Stimulated activated memory B cell treated with anti-CD40 and anti-IgM and Interleukin-4, amounts not matched to agents 10 μg/mL and 1 μg/mL and 100 μg/mL, for 72 hours (primary cell): ENCODE measurements around the gene SDK1.
"Not testable (repeated sequence)": the region's sequence is repeated elsewhere in the genome, so short reads cannot be mapped to it uniquely, and the experiment has no call there.

Experiments used
- ATAC-seq: fragments of 150-1000 bp; cut with Tn5 transposase; 2 replicates; pipeline ENCODE4 v1.10.0; 2021
- H3K27ac Mint-ChIP-seq: one replicate; pipeline ENCODE4 v1.8.0; 2022; ENCODE audit warnings: mild to moderate bottlenecking, mixed read lengths
- H3K27me3 Mint-ChIP-seq: one replicate; pipeline ENCODE4 v1.8.0; 2022; ENCODE audit warnings: mixed read lengths
- H3K36me3 Mint-ChIP-seq: one replicate; pipeline ENCODE4 v1.8.0; 2022; ENCODE audit warnings: mixed read lengths
- H3K4me1 Mint-ChIP-seq: one replicate; pipeline ENCODE4 v1.8.0; 2022; ENCODE audit warnings: mixed read lengths
- H3K4me3 Mint-ChIP-seq: one replicate; pipeline ENCODE4 v1.8.0; 2022; ENCODE audit warnings: mild to moderate bottlenecking, moderate library complexity, mixed read lengths
- H3K9me3 Mint-ChIP-seq: one replicate; pipeline ENCODE4 v1.8.0; 2022; ENCODE audit warnings: mixed read lengths

Gene SDK1

GRCh38 chr7:4236873-4237272, 935.8 kb downstream of the SDK1 start:
- H3K4me1 Mint-ChIP-seq, H3K27me3 Mint-ChIP-seq, H3K9me3 Mint-ChIP-seq, ATAC-seq, H3K4me3 Mint-ChIP-seq, H3K36me3 Mint-ChIP-seq, H3K27ac Mint-ChIP-seq: not testable (repeated sequence)

GRCh38 chr7:4237296-4238235, 936.5 kb downstream of the SDK1 start:
- peaks cover 9% of the 10 kb centered on the region for H3K4me1 Mint-ChIP-seq
- H3K9me3 Mint-ChIP-seq, result no peaks in the 10 kb centered on the region
- no peaks in the 10 kb centered on the region for H3K36me3 Mint-ChIP-seq
- no peak overlapping the region for H3K4me3 Mint-ChIP-seq
- ATAC-seq, result no peak
- H3K27me3 Mint-ChIP-seq, result peaks cover 9% of the 10 kb centered on the region
- no peak overlapping the region for H3K27ac Mint-ChIP-seq

- Mint-ChIP-seq H3K4me3 (no peak overlapping the region), H3K27ac (no peak overlapping the region), H3K27me3 (peaks cover 9% of the 10 kb centered on the region), H3K36me3 (no peaks in the 10 kb centered on the region), H3K4me1 (peaks cover 9% of the 10 kb centered on the region), H3K9me3 (no peaks in the 10 kb centered on the region)
- ATAC-seq, result no peak
Observed at GRCh38 chr7:4238861-4239260, 937.8 kb downstream of the SDK1 start.

- ATAC-seq, result no peak
Observed at GRCh38 chr7:4240042-4240441, 939.0 kb downstream of the SDK1 start.

GRCh38 chr7:4240520-4241303, 939.7 kb downstream of the SDK1 start:
- Mint-ChIP-seq H3K27me3 (peaks cover 9% of the 10 kb centered on the region), H3K4me1 (peaks cover 9% of the 10 kb centered on the region), H3K9me3 (no peaks in the 10 kb centered on the region), H3K36me3 (no peaks in the 10 kb centered on the region), H3K27ac (no peak overlapping the region), H3K4me3 (no peak overlapping the region)
- no peak for ATAC-seq

More at GRCh38 chr7:4240042-4240441, 939.0 kb downstream of the SDK1 start:
- Mint-ChIP-seq H3K27me3 (peaks cover 9% of the 10 kb centered on the region), H3K36me3 (no peaks in the 10 kb centered on the region), H3K9me3 (no peaks in the 10 kb centered on the region), H3K4me3 (no peak overlapping the region), H3K27ac (no peak overlapping the region), H3K4me1 (peaks cover 9% of the 10 kb centered on the region)

GRCh38 chr7:4241304-4241612, 940.2 kb downstream of the SDK1 start:
- Mint-ChIP-seq H3K4me1 (peaks cover 9% of the 10 kb centered on the region), H3K36me3 (no peaks in the 10 kb centered on the region), H3K9me3 (no peaks in the 10 kb centered on the region), H3K4me3 (no peak overlapping the region), H3K27me3 (peaks cover 9% of the 10 kb centered on the region), H3K27ac (no peak overlapping the region)
- ATAC-seq, result no peak

- Mint-ChIP-seq H3K27ac (no peak overlapping the region), H3K9me3 (no peaks in the 10 kb centered on the region), H3K36me3 (no peaks in the 10 kb centered on the region), H3K27me3 (peaks cover 9% of the 10 kb centered on the region), H3K4me1 (peaks cover 9% of the 10 kb centered on the region), H3K4me3 (no peak overlapping the region)
- ATAC-seq, result no peak
Observed at GRCh38 chr7:4241791-4242190, 940.7 kb downstream of the SDK1 start.

GRCh38 chr7:4242706-4243105, 941.7 kb downstream of the SDK1 start:
- Mint-ChIP-seq H3K27me3 (peaks cover 9% of the 10 kb centered on the region), H3K27ac (no peak overlapping the region), H3K4me1 (peaks cover 9% of the 10 kb centered on the region), H3K36me3 (no peaks in the 10 kb centered on the region), H3K9me3 (no peaks in the 10 kb centered on the region), H3K4me3 (no peak overlapping the region)
- ATAC-seq, result no peak

GRCh38 chr7:4244041-4244440, 943.0 kb downstream of the SDK1 start:
- Mint-ChIP-seq H3K27me3 (peaks cover 9% of the 10 kb centered on the region), H3K4me3 (no peak overlapping the region), H3K36me3 (no peaks in the 10 kb centered on the region), H3K4me1 (peaks cover 9% of the 10 kb centered on the region), H3K27ac (no peak overlapping the region), H3K9me3 (peaks cover 9% of the 10 kb centered on the region)
- ATAC-seq, result no peak

- H3K27ac Mint-ChIP-seq, result no peak overlapping the region
- no peak overlapping the region for H3K4me3 Mint-ChIP-seq
- ATAC-seq, result no peak
Observed at GRCh38 chr7:4244635-4245034, 943.6 kb downstream of the SDK1 start.

GRCh38 chr7:4245135-4245865, 944.2 kb downstream of the SDK1 start:
- Mint-ChIP-seq H3K9me3 (peaks cover 9% of the 10 kb centered on the region), H3K27ac (no peak overlapping the region), H3K4me3 (no peak overlapping the region), H3K27me3 (peaks cover 7% of the 10 kb centered on the region), H3K4me1 (peaks cover 7% of the 10 kb centered on the region), H3K36me3 (no peaks in the 10 kb centered on the region)
- no peak for ATAC-seq

More at GRCh38 chr7:4244635-4245034, 943.6 kb downstream of the SDK1 start:
- Mint-ChIP-seq H3K36me3 (no peaks in the 10 kb centered on the region), H3K27me3 (peaks cover 9% of the 10 kb centered on the region), H3K9me3 (peaks cover 9% of the 10 kb centered on the region), H3K4me1 (peaks cover 9% of the 10 kb centered on the region)

- no peak for ATAC-seq
- Mint-ChIP-seq H3K9me3 (peaks cover 12% of the 10 kb centered on the region), H3K27ac (no peak overlapping the region), H3K4me3 (no peak overlapping the region), H3K27me3 (peaks cover under 1% of the 10 kb centered on the region), H3K36me3 (no peaks in the 10 kb centered on the region), H3K4me1 (peaks cover under 1% of the 10 kb centered on the region)
Observed at GRCh38 chr7:4245866-4246470, 944.9 kb downstream of the SDK1 start.

- Mint-ChIP-seq H3K4me1 (no peaks in the 10 kb centered on the region), H3K36me3 (no peaks in the 10 kb centered on the region)
- ATAC-seq, result no peak
Observed at GRCh38 chr7:4246536-4246935, 945.5 kb downstream of the SDK1 start.

GRCh38 chr7:4247106-4247876, 946.2 kb downstream of the SDK1 start:
- no peak overlapping the region for H3K27ac Mint-ChIP-seq
- no peaks in the 10 kb centered on the region for H3K4me1 Mint-ChIP-seq
- peaks cover 15% of the 10 kb centered on the region for H3K9me3 Mint-ChIP-seq
- no peak for ATAC-seq
- H3K4me3 Mint-ChIP-seq, result no peak overlapping the region
- no peaks in the 10 kb centered on the region for H3K27me3 Mint-ChIP-seq
- H3K36me3 Mint-ChIP-seq, result no peaks in the 10 kb centered on the region

More at GRCh38 chr7:4246536-4246935, 945.5 kb downstream of the SDK1 start:
- no peak overlapping the region for H3K27ac Mint-ChIP-seq
- no peak overlapping the region for H3K4me3 Mint-ChIP-seq
- no peaks in the 10 kb centered on the region for H3K27me3 Mint-ChIP-seq
- H3K9me3 Mint-ChIP-seq, result peaks cover 15% of the 10 kb centered on the region
